ENCODE results near the gene SLIT3.

DNA sequence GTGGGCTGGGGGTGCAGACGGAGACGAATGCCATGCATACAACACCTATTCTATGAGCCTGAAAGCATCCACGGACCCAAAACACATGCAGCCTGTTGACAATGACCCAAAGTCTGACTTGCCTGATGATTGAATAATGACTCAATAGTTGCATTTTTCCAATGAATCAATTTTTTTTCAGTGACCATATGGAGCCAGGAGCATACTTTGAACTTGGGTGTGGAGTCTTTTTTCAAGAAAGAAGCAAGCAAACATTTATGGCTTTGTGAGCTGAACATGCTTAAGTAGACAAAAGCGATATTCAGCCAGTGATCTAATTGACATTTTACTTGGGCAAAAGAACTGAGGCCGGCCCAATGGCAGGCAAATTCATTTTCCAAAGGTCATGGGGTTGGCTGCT lies 437.9 kb downstream of the SLIT3 start:
- TF ChIP-seq, protein P1, sequence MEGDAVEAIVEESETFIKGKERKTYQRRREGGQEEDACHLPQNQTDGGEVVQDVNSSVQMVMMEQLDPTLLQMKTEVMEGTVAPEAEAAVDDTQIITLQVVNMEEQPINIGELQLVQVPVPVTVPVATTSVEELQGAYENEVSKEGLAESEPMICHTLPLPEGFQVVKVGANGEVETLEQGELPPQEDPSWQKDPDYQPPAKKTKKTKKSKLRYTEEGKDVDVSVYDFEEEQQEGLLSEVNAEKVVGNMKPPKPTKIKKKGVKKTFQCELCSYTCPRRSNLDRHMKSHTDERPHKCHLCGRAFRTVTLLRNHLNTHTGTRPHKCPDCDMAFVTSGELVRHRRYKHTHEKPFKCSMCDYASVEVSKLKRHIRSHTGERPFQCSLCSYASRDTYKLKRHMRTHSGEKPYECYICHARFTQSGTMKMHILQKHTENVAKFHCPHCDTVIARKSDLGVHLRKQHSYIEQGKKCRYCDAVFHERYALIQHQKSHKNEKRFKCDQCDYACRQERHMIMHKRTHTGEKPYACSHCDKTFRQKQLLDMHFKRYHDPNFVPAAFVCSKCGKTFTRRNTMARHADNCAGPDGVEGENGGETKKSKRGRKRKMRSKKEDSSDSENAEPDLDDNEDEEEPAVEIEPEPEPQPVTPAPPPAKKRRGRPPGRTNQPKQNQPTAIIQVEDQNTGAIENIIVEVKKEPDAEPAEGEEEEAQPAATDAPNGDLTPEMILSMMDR (IDR thresholded peaks at IDR 0.05; ENCODE audit: insufficient read depth, low read length, poor library complexity, severe bottlenecking): no peak
- TF ChIP-seq EZH2phosphoT487 (conservative IDR thresholded peaks at IDR 0.05; ENCODE audit: low read length): no peak

Data from SU-DHL-6 (cell line).